Peyer's patch (tissue), 4 donors: ENCODE measurements around the gene TRIM9.

ENCODE experiments used
- CTCF ChIP-seq, 6 experiments: fragments of 450-650 bp in 4 of 6; fragments of 200-600 bp in 2 of 6; sonication (generic) in 1 of 6; IDR thresholded peaks; one replicate each; pipeline ENCODE4 v1.5.1; 2017 to 2019; ENCODE audit warnings: antibody characterized with exemption in 6 of 6, mild to moderate bottlenecking in 3 of 6, moderate library complexity in 1 of 6
- POLR2A ChIP-seq, 2 donors: fragments of 450-650 bp; IDR thresholded peaks; one replicate each; pipeline ENCODE4 v1.5.1; 2017; ENCODE audit warnings: antibody characterized with exemption in 2 of 2, mild to moderate bottlenecking in 2 of 2, moderate library complexity in 2 of 2

- no peak for TF ChIP-seq CTCF (IDR thresholded peaks at IDR 0.05)
- TF ChIP-seq POLR2A (IDR thresholded peaks at IDR 0.05): no peak
Measured at GRCh38 chr14:50961605-50962221, 133.2 kb downstream of the TRIM9 start.
